H1 (cell line): Measurements from ENCODE around the gene FLVCR1. TPM values are rescaled to one million over a fixed set of nuclear protein-coding genes. Genes with fewer than 3 reads are reported as not detected.

Source experiments
- CEBPB ChIP-seq: IDR thresholded peaks from 2 replicates; pipeline ENCODE4 v1.6.1; 2012; ENCODE audit warnings: low read depth, low read length
- NANOG ChIP-seq: IDR thresholded peaks from 2 replicates; pipeline ENCODE4 v1.6.1; 2011; ENCODE audit warnings: low read length, low read depth, mild to moderate bottlenecking, inconsistent platforms; ENCODE audit not compliant: insufficient read depth, poor library complexity, severe bottlenecking
- SAP30 ChIP-seq: fragments of 300-600 bp; sonication (generic); IDR thresholded peaks from 2 replicates; pipeline ENCODE4 v1.7.1; 2012; ENCODE audit warnings: low read length, moderate library complexity, mild to moderate bottlenecking, inconsistent platforms; ENCODE audit not compliant: insufficient read depth, insufficient replicate concordance
- polyA plus RNA-seq, 7 experiments: library from polyadenylated mRNA; depleted of rRNA in 3 of 7; stranded (reverse) in 5 of 7; unstranded in 2 of 7; fragments of >200 nt in 5 of 7; fragments of 200-250 nt in 2 of 7; gene quantifications; 1 replicate in 5 of 7; 2 replicates in 1 of 7; 4 replicates in 1 of 7; pipeline versions ENCODE4 v1.2.1 to v1.2.3, GENCODE V29; 2011 to 2013; ENCODE audit warnings: missing spikeins in 2 of 7, mixed read lengths in 2 of 7
- total RNA-seq: library from RNA; stranded (reverse); fragmentation: NEBNext Ultra II Directional; extraction: Animal tissue kit (Norgen Biotek cat#: 25700); gene quantifications from 2 replicates; pipeline ENCODE4 v1.2.1, GENCODE V29; 2021

FLVCR1 gene
- total and polyA plus RNA-seq, 2 of the 8 experiments (the other 6 are each of a cell fraction or from before 2014, with no cell fraction given): 31.8 to 75.7 TPM

DNA sequence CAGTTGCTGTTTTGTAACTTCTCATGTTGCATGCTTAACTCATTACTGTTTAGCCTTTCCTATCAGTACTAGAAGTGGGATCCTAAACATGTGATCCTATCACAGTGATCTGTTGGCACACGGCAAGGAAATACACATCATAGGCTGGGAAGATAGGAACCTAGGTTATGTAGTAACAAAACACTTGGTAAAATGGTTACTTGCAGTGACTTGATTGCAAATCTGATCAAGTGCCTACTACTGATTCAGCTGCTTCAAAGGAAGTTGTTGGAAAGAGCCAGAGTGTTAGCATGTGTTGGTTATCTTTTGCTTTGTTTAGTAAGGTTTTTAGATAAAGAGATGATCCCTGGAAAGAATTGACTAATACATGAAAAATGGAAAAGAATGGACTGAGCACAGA lies 83.4 kb downstream of the FLVCR1 start (continued):
- TF ChIP-seq CEBPB (no peak), SAP30 (no peak), NANOG (no peak)
